NCI-H1092 treated with DMSO at 0.1 percent for 48 hours (cell line): Measurements from ENCODE around the gene GALNS.

Experiments
- DNase-seq: peaks from one replicate; lab custom pipeline; 2025; lab: John Stamatoyannopoulos, UW

GALNS gene

GRCh38 chr16:88876942-88877526 is 20.3 kb upstream of the GALNS start:
- no peak for DNase-seq

DNA sequence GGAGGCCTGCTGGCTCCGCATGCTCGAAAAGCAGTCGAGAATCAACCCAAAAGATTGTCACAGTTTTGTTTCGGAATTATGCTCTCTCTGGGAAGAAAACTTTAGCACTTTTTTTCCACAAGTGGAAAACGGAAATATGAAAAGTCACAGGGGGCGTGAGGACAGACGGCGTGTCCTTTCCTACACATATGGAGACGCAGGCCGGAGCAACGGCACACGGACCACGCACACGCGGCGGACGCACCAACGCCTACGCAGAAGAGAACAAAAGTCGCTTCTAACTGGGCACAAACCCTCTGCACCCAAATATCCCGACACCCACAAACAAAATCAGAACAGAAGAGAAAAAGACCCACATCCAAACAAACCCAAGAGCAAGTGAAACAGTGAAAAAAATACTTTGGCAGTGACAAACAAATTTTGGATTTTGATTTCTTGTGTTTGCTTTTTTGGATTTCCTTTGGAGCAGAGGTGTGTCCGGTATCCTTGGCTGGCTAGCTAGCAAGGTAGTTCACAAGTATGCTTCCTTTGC is 19.0 kb upstream of the GALNS start:
- no peak for DNase-seq

DNA sequence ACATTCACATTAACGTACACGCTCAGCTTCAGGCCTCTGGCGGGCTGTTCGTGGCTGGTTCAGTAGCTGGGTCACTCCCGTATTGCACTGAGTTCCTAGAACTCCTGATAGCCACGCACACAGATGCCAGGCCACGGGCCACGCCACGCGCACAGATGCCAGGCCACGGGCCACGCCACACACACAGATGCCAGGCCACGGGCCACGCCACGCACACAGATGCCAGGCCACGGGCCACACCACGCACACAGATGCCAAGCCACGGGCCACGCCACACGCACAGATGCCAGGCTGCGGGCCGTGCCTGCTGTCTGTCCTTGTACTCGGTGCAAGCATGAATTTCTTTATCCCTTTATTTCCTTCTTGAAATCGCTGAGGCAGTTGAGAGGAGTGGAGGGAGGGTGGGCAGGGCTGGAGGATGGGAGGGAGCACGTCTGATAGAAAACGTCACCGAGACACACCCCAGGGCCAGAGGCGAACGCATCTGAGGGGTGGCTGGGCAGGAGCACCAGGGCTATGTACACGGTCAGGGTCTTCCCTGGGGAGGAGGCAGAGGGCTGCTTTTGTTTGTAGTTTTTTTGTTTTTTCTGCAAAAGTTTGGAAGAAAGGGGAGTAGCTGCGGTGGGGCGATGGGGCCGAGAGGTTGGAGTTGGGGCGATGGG is 18.3 kb upstream of the GALNS start:
- DNase-seq: no peak

DNA sequence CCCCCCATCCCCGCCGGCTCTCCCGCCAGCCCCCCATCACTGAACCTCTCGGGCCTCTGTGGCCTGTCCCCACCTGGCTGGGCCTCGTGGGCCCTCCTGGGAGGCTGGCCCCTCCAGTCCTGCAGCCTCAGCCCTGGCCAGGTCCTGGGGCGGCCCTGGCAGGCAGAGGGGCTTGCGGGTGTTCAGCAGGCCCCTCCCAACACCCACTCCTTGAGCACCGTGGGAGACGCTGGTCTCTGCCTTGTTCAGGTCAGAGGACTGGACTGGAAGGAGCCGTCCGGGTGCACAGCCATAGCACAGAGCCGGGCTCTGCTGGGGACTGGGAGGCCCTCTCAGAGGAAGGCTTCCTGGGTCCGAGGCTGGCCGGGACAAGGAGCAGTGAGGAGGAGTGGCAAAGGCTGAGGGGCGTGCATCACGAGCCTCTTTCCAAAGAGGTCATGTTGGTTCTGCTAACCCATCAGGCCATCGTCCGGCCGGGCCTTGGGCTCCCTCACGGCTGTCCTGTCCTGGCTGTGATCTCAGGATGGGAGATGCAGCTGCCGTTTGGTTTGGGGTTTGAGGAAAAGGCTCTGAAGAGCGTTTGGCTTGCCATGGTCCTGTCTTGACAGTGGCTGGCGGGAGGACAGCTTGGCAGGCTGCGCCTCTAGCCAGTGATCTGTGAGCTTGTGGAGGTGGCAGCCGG is 16.0 kb upstream of the GALNS start:
- no peak for DNase-seq

DNA sequence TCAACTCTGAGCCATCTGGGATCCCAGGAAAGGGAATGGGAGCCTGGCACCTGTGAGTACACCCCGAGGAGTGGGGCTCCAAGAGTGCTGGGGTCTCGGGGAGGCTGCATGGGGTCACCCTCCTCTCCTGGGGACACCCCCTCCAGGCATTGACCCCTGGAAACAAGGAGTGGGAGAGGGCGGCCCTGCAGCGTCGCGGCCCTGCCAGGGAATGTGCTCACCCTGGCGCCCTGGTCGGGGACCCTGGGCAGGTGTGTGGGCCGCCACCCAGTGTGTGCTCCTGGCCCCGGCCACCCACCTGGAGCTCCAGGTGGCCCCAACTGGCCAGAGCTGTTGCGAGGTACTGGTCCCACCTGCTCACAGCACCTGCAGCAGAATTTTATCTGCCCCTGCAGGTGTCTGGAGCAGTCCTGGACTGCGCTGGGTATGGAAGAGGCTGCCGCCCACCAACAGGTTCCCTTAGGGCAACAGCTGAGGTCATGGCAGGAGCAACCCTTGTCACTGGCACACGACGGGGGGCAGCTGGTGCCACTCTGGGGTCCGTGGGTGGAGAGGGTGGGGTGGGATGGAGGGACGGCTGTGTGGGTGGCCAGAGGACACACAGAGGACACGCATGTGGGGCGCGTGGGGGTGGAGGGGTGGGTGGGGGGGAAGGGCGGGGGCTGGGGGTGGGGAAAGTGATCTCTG is 15.1 kb upstream of the GALNS start:
- DNase-seq: no peak

- no peak for DNase-seq
These were observed 14.6 kb upstream of the GALNS start for GRCh38 chr16:88871349-88871702.

DNA sequence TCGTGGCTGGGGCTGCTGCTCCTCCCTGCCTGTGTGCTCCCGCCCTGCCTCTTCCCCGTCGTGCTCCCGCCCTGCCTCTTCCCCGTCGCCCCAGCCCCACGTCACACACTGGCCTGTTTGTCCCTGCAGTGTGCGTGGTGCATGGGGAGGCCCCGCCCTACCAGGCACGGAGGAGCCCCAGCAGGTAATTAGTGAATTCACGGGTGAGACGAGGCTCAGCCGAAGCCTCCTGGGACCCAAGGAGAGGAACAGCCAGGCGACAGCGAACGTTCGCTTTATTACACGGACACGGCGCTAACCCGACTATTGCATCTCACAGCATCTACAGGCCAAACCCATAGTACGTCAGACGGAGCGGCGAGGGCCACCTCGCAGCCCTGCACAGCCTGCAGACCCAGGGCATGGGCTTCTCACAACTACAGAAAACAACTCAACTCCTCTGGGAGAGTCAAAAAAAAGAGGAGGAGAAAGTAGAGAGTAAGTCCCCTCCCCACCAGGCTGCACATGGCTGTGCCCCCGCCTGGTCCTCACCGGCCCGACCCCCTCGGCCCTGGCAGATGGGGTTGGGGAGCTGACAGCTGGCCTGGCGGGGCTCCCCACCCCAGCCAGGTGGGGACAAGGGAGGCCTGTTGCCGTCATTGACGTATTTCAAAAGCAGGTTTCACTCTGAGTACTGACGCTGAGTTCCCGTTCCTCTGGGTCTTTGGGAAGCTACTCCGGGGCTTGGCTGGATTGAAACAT is 14.0 kb upstream of the GALNS start:
- DNase-seq: no peak

- no peak for DNase-seq
These were observed 12.9 kb upstream of the GALNS start for GRCh38 chr16:88869673-88869980.

- DNase-seq: no peak
These were observed 12.4 kb upstream of the GALNS start for GRCh38 chr16:88868974-88869672.

GRCh38 chr16:88867581-88868246 is 11.0 kb upstream of the GALNS start:
- no peak for DNase-seq

- peak; percentile 19 for DNase-seq
These were observed 9.6 kb upstream of the GALNS start, which contains the start of gene PABPN1L for GRCh38 chr16:88866151-88866920. Gene PABPN1L (minus strand): TSS chr16:88866660. CDS start chr16:88866606, 54 bp downstream.

- DNase-seq: no peak
These were observed 9.0 kb upstream of the GALNS start for GRCh38 chr16:88865742-88866141.

GRCh38 chr16:88865310-88865709 is 8.6 kb upstream of the GALNS start:
- DNase-seq: no peak

DNA sequence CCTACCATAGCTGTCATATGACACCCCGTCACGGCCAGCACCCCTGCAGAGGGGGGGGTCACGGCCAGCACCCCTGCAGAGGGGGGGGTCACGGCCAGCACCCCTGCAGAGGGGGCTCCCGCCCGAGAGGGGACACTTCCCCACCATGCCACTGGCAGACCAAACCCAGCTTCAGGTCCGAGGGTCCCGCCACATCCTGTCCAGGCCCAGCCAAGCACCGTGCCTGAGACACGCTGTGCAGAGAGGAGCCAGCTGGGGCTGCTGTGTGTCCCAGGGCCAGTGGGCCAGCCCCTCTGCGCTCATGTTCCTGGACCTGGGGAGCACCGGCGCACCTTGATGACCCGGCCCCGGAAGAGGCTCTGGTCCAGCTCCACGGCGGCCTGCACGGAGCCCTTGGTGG is 7.8 kb upstream of the GALNS start:
- DNase-seq: no peak

- DNase-seq: no peak
These were observed 7.4 kb upstream of the GALNS start for GRCh38 chr16:88864099-88864498.

- no peak for DNase-seq
These were observed 6.7 kb upstream of the GALNS start for GRCh38 chr16:88863426-88863825.

DNA sequence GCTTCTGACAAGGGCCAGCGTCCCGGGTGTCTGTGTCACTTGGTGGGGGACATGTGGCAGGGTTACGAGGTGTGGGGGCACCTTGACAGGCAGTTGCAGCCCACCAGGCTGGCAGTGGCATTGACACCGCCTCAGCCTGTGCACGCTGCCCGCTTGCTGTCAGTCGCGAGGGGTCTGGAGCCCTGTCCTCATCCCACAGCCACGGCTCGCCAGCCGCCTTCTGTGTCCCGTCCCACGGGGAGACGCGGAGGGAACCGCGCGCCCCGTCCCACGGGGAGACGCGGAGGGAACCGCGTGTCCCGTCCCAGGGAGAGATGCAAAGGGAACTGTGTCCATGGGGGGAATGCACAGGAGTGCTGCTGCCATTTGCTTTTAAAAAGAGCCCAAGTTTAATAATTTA is 6.2 kb upstream of the GALNS start:
- no peak for DNase-seq

DNA sequence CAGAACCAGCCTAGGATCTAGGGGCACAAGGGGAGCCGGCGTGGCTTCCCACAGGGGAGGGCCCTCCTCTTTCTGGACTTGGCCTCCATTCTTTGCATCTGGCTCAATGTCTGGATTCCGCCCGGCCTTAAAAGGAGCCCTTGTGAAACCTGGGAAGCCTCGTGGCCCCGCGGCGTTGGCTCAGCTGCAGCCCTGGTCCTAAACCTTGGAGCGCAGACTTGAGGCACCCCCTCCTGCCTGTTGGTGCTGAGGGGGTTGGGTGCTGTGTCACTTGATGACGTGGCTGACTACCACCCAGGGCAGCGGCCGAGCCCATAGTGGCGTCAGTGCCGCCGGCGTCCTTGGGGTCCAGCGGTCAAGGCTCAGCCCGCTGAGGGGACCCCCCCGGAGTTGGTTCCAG is 4.6 kb upstream of the GALNS start:
- no peak for DNase-seq

DNA sequence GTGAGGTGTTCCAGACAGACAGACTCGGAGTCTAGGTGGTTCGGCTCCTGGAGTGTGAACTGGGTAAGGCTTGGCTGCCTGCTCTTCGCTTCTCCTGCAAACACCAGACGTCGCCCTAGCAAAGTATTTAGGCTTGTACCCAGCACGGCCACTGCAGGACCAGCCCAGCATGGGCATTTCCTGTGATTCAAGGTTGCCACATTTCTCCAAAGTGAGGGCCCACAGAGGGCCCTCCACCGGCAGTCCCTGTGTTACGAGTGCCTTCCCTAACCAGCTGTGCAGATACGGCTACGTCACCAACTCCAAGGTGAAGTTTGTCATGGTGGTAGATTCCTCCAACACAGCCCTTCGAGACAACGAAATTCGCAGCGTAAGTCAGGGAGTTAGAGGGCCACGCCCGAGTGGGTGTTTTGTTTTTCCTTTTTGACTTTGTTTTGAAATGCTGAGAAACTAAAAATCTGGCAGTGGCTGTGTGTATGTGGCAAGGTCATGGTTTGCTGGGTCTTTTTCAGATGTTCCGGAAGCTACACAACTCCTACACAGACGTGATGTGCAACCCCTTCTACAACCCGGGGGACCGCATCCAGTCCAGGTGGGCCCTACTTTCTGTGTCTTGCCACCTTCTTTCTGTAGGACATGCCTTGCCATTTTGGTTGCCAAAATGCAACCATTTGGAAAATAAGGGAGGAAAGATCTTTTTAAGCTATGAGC is 2.8 kb upstream of the GALNS start:
- DNase-seq: no peak
